ENCODE measurements around the gene FBLN7. TPM values are rescaled to one million over a fixed set of nuclear protein-coding genes. Genes with fewer than 3 reads are reported as not detected.

The FBLN7 gene, protein sequence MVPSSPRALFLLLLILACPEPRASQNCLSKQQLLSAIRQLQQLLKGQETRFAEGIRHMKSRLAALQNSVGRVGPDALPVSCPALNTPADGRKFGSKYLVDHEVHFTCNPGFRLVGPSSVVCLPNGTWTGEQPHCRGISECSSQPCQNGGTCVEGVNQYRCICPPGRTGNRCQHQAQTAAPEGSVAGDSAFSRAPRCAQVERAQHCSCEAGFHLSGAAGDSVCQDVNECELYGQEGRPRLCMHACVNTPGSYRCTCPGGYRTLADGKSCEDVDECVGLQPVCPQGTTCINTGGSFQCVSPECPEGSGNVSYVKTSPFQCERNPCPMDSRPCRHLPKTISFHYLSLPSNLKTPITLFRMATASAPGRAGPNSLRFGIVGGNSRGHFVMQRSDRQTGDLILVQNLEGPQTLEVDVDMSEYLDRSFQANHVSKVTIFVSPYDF
- total RNA-seq, result 1 to 10 TPM in 3 of 4 donors, not detected in 1; 1.1 to 4.2 (median 1.3) TPM

DNA sequence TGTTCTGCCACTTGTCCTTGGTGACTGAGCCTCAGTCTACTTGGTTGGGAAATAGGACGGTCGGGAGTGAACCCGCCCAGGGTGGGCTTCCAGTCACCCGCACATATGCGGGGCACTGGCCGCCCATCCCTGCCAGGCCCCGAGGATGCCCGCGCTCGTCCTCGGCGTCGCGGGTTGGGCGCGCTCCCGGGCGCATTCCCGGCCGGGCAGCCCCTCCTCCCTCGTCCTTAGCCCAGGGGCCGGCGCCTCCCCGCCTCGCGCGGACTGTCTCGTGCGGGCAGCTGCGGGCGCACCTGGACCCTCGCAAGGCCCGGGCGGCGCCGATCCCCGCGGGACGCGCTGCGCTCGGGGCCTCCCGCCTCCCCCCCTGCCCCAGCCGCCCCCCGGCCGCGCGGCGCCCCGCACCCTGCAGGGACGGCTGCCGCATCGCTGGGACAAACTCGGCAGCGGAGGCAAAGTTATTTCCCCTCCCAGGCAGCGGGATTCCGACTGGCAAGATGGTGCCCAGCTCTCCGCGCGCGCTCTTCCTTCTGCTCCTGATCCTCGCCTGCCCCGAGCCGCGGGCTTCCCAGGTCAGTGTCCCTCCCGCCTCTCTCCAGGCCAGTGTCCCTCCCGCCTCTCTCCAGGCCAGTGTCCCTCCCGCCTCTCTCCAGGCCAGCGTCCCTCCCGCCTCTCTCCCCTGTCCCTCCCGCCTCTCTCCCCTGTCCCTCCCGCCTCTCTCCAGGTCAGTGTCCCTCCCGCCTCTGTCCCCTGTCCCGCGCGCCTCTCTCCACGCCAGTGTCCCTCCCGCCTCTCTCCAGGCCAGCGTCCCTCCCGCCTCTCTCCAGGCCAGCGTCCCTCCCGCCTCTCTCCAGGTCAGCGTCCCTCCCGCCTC is at the start of gene FBLN7:
Gene FBLN7 (plus strand): TSS at position 227 of the 874 bp plus-strand sequence. CDS start 271 bp downstream, at position 498.
- no peak within 1 kb of the TSS for H3K27ac ChIP-seq

DNA sequence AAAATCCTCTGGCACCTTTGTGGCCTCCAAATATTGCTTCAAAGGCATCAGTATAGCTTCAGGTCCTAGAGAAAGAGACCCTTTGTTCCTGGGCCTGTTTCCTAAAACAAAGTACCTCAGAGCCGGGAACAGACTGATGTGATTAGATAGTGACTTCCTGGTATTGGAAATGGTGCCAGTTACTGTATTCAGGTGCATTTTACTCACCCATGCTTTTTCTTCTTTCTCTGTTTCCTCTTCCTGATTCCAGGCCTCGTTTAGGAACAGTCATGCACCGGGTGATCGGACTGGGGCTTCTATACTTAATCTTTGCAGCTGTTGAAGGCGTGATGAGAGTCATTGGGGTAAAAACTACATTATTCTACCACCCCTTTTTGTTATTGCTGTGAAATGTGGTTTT is 48.8 kb upstream of the FBLN7 start:
- H3K4me1 ChIP-seq, result no peaks in the 10 kb centered on the region
- peaks cover 0 to 68% of the 10 kb centered on the region in 2 donors for H3K36me3 ChIP-seq
- H3K4me3 ChIP-seq, result no peak overlapping the region
- H3K9me3 ChIP-seq, result no peaks in the 10 kb centered on the region
- 88 to 97% methylated on average over 5 of the region's 5 CpGs for WGBS, 2 donors (ENCODE audit: low coverage in 1 of 2)
- no peak overlapping the region for H3K27ac ChIP-seq
- no peaks in the 10 kb centered on the region for H3K27me3 ChIP-seq
- no peak for ATAC-seq
- TF ChIP-seq, protein P1, sequence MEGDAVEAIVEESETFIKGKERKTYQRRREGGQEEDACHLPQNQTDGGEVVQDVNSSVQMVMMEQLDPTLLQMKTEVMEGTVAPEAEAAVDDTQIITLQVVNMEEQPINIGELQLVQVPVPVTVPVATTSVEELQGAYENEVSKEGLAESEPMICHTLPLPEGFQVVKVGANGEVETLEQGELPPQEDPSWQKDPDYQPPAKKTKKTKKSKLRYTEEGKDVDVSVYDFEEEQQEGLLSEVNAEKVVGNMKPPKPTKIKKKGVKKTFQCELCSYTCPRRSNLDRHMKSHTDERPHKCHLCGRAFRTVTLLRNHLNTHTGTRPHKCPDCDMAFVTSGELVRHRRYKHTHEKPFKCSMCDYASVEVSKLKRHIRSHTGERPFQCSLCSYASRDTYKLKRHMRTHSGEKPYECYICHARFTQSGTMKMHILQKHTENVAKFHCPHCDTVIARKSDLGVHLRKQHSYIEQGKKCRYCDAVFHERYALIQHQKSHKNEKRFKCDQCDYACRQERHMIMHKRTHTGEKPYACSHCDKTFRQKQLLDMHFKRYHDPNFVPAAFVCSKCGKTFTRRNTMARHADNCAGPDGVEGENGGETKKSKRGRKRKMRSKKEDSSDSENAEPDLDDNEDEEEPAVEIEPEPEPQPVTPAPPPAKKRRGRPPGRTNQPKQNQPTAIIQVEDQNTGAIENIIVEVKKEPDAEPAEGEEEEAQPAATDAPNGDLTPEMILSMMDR (IDR thresholded peaks at IDR 0.05), result no peak
- no peak for TF ChIP-seq EP300 (IDR thresholded peaks at IDR 0.05)
- TF ChIP-seq POLR2AphosphoS5 (IDR thresholded peaks at IDR 0.05), result no peak
- no peak for TF ChIP-seq POLR2A (IDR thresholded peaks at IDR 0.05)

More for the DNA sequence above, at the start of gene FBLN7:
- no peaks in the 10 kb centered on the region for H3K36me3 ChIP-seq
- ATAC-seq, result peak; percentile 66
- whole genome bisulfite sequencing, 2 donors (ENCODE audit: low coverage in 1 of 2), result 3% methylated on average over 24 of the region's 84 CpGs; no CpG with 5 or more reads in 1 of the 2 donors
- no peaks in the 10 kb centered on the region for H3K9me3 ChIP-seq
- H3K27me3 ChIP-seq, result no peaks in the 10 kb centered on the region
- peaks cover 0 to 19% (median 5%) of the 10 kb centered on the region in 3 donors for H3K4me1 ChIP-seq
- TF ChIP-seq EP300 (IDR thresholded peaks at IDR 0.05) (no peak), POLR2A (IDR thresholded peaks at IDR 0.05) (no peak), POLR2AphosphoS5 (IDR thresholded peaks at IDR 0.05) (no peak)
- TF ChIP-seq, protein P1 (IDR thresholded peaks at IDR 0.05), result no peak
- H3K4me3 ChIP-seq, result peak within 1 kb of the TSS; percentile 37 to 59

DNA sequence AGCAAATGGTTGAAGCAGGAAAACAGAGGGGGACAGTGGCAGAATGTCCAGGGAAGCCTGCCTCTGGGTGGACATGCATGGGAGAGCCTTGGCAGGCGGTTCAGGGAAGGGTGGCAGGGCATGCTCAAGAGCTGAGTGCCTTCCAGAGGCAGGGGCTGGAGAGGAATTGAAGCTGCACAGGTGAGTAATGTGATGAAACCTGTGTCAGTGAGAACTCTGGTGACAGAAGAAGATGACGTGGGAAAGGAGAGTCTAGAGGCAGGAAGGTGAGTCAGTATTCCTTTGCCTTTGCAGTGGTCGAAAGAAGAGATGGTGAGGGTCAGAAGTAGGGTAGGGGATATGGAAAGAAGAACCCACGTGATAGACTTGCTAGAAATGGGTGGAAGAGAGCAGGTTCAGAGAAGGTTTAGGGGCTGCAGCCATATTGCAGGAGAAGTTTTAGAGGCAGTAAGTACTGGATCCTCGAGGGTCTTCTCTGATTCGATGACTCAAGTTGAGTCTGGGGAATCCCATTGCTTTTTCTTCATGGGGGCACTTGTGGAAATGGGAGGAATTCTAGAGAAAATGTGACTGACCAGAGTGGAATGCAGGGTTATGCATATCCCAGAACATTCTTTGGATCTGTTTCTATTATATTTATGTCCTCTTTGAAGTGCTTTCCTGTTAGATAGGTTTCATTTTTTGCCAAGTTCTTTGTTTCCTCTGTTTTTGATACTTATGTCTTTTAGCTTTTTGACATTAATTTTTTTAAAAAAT is 45.7 kb upstream of the FBLN7 start:
- H3K27me3 ChIP-seq, result no peaks in the 10 kb centered on the region
- H3K4me3 ChIP-seq, result no peak overlapping the region
- no peak overlapping the region for H3K27ac ChIP-seq
- peaks cover 0 to 9% (median 0%) of the 10 kb centered on the region in 3 donors for H3K4me1 ChIP-seq
- no peaks in the 10 kb centered on the region for H3K9me3 ChIP-seq
- ATAC-seq, result no peak
- TF ChIP-seq EP300 (IDR thresholded peaks at IDR 0.05), result no peak
- no peak for TF ChIP-seq POLR2A (IDR thresholded peaks at IDR 0.05)
- TF ChIP-seq, protein P1 (IDR thresholded peaks at IDR 0.05), result no peak
- TF ChIP-seq POLR2AphosphoS5 (IDR thresholded peaks at IDR 0.05), result no peak
- H3K36me3 ChIP-seq, result peaks cover 0 to 56% of the 10 kb centered on the region in 2 donors
- WGBS, 2 donors (ENCODE audit: low coverage in 1 of 2), result 80 to 88% methylated on average over 6 of the region's 6 CpGs

DNA sequence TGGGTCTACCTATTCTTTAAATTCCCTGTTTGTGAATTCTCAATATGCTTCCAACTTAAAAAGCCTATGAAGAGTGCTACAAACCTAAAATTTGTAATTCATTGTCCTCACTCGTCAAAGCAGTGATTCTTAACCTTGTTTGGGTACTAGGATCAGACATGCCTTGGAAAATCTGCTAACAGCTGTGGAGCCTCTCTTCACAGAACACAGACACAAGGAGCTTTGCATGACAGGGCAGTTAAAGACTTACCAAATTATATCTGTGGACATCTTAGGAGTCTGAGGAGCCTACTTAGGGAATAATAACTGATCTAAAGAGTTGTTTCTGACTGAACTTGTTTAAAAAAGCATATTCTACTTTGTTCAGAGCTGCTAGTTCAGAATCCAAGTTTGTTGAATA is 45.0 kb upstream of the FBLN7 start:
- no peak for ATAC-seq
- Histone ChIP-seq H3K27ac (no peak overlapping the region), H3K4me3 (no peak overlapping the region), H3K36me3 (peaks cover under 1 to 56% of the 10 kb centered on the region in 2 donors), H3K4me1 (peaks cover 0 to 9% (median 0%) of the 10 kb centered on the region in 3 donors), H3K9me3 (no peaks in the 10 kb centered on the region), H3K27me3 (no peaks in the 10 kb centered on the region)
- TF ChIP-seq POLR2AphosphoS5 (IDR thresholded peaks at IDR 0.05), result no peak
- TF ChIP-seq EP300 (IDR thresholded peaks at IDR 0.05), result no peak
- TF ChIP-seq, protein P1 (IDR thresholded peaks at IDR 0.05), result no peak
- no peak for TF ChIP-seq POLR2A (IDR thresholded peaks at IDR 0.05)
- WGBS, 2 donors (ENCODE audit: low coverage in 1 of 2), result 63 to 78% methylated on average over 1 of the region's 1 CpG

All from gastroesophageal sphincter (tissue), 4 donors.